SIG-M5 treated with dmso at 0.1 percent for 504 hours (cell line): ENCODE measurements around the gene COL11A1.
"Not testable (repeated sequence)": the region's sequence is repeated elsewhere in the genome, so short reads cannot be mapped to it uniquely, and the experiment has no call there.

ENCODE experiments used
- DNase-seq: peaks from one replicate; lab custom pipeline; 2025; ENCODE audit not compliant: unreplicated experiment; lab: John Stamatoyannopoulos, UW

COL11A1 gene

GRCh38 chr1:102838016-102838415 lies 270.3 kb downstream of the COL11A1 start:
- no peak for DNase-seq

GRCh38 chr1:102837551-102837950 lies 270.8 kb downstream of the COL11A1 start:
- peak; percentile 6 for DNase-seq

GRCh38 chr1:102836991-102837390 lies 271.3 kb downstream of the COL11A1 start:
- no peak for DNase-seq

- DNase-seq = no peak
Measured at GRCh38 chr1:102834688-102835320, 273.5 kb downstream of the COL11A1 start.

GRCh38 chr1:102833151-102833550 lies 275.2 kb downstream of the COL11A1 start:
- no peak for DNase-seq

- not testable (repeated sequence) for DNase-seq
Measured at GRCh38 chr1:102826706-102827105, 281.6 kb downstream of the COL11A1 start.
